KOPT-K1 (cell line): ENCODE measurements around the gene RAC3.

Source experiments
- H3K27ac ChIP-seq: fragments of 200-600 bp; sonication (generic); 2 replicates; pipeline ENCODE4 v1.5.1; 2016; ENCODE audit warnings: antibody characterized with exemption, mild to moderate bottlenecking, low read depth, low read length; ENCODE audit not compliant: poor library complexity, severe bottlenecking
- H3K36me3 ChIP-seq: fragments of 200-600 bp; sonication (generic); 2 replicates; pipeline ENCODE4 v1.5.1; 2017; ENCODE audit warnings: antibody characterized with exemption, mild to moderate bottlenecking, low read length, moderate library complexity; ENCODE audit not compliant: insufficient read depth
- H3K9me3 ChIP-seq: fragments of 200-600 bp; sonication (generic); 2 replicates; pipeline ENCODE4 v1.5.1; 2017; ENCODE audit warnings: antibody characterized with exemption, low read length, mild to moderate bottlenecking; ENCODE audit not compliant: insufficient read depth, poor library complexity, severe bottlenecking

RAC3 gene

GRCh38 chr17:81995463-81996231 is 35.8 kb upstream of the RAC3 start:
- Histone ChIP-seq H3K27ac (no peak overlapping the region), H3K36me3 (no peaks in the 10 kb centered on the region), H3K9me3 (no peaks in the 10 kb centered on the region)

DNA sequence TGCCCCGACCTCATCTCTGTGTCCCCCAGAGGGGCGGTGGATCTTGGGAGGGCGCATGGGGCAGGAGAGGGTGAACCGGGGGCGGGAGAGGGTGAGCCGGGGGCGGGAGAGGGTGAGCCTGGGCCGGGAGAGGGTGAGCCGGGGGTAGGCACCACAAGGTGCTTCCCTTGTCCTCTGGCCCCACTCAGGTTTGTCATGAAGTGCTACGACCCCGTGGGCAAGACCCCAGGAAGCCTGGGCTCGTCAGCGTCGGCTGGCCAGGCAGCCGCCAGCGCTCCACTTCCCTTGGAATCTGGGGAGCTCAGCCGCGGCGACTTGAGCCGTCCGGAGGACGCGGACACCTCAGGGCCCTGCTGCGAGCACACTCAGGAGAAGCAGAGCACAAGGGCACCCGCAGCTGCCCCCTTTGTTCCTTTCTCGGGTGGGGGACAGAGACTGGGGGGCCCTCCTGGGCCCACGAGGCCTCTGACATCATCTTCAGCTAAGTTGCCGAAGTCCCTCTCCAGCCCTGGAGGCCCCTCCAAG is 35.2 kb upstream of the RAC3 start:
- Histone ChIP-seq H3K27ac (no peak overlapping the region), H3K36me3 (no peaks in the 10 kb centered on the region), H3K9me3 (no peaks in the 10 kb centered on the region)

- Histone ChIP-seq H3K36me3 (no peaks in the 10 kb centered on the region), H3K9me3 (no peaks in the 10 kb centered on the region), H3K27ac (no peak overlapping the region)
Measured at GRCh38 chr17:81996757-81997441, 34.6 kb upstream of the RAC3 start.

DNA sequence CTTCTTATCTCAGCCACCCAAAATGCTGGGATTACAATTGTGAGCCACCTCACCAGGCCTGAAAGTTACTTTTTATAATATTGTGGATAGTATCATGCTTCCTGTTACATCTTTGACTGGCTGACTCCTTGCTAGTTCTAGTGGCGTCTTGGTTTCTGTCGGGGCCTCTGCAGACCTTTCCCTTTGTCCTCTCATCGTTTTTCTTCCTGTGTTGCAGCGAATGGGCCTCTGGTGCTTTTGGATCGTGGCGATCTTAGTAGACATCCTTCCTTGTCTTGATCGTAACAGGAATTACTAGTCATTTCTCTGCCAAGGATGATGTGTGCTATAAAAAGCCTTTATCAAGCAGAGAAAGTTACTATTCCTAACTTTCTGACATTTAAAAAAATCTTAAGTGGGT is 33.3 kb upstream of the RAC3 start:
- no peaks in the 10 kb centered on the region for H3K36me3 ChIP-seq
- no peak overlapping the region for H3K27ac ChIP-seq
- no peaks in the 10 kb centered on the region for H3K9me3 ChIP-seq

DNA sequence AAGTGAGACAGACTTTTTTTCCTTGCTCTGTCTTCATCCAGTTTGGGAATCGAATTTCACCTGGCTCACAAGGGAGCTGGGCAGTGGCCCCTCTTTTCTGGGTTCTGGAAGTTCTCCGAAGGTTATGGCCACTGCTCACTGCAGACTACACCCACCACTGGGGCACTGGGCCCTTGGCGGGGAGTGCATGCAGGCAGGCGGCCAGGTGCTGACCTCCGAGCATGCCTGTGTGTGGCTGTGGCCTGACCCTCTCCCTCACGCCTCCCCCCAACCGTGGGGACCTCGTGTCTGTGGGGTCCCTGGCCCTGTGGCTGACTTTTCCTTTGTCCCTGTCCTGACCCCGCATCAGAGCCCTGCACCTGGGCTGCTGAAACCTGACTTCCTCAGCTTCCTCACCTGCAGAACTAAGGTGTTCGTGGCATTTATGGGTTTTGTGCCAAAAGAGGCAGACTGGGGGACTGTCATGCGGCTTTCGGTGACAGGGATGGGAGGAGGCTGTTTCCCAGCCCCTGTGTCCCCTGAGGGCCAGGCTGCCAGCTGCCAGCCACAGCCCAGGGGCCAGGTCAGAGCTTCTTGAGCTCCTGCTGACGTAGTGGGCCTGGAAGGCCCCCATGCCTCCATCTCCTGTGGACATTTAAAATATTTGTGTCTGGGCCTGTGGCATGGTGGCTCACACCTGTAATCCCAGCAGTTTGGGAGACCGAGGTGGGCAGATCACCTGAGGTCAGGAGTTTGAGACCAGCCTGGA is 32.6 kb upstream of the RAC3 start:
- Histone ChIP-seq H3K9me3 (no peaks in the 10 kb centered on the region), H3K27ac (no peak overlapping the region), H3K36me3 (no peaks in the 10 kb centered on the region)

DNA sequence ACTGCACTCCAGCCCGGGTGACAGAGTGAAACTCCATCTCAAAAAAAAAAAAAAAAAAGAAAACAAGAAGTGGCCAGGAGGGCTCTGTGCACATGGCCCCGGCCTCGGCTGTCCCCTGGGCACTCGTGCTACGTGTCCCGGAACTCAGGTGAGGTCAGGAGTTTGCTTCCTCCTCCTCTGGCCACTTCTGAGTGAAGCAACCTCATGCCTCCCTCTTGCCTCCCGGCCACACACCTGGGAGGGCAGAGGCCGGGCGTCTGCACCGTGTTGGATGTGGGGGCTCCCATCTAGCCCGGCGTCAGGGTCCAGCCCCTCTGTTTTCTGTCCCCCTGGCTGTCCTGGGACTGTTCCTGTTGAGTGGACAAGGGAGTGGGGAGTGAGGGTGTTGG is 31.9 kb upstream of the RAC3 start:
- Histone ChIP-seq H3K9me3 (no peaks in the 10 kb centered on the region), H3K36me3 (no peaks in the 10 kb centered on the region), H3K27ac (no peak overlapping the region)

- H3K9me3 ChIP-seq: no peaks in the 10 kb centered on the region
- no peaks in the 10 kb centered on the region for H3K36me3 ChIP-seq
- H3K27ac ChIP-seq: no peak overlapping the region
Measured at GRCh38 chr17:81999976-82000802, 31.3 kb upstream of the RAC3 start.

DNA sequence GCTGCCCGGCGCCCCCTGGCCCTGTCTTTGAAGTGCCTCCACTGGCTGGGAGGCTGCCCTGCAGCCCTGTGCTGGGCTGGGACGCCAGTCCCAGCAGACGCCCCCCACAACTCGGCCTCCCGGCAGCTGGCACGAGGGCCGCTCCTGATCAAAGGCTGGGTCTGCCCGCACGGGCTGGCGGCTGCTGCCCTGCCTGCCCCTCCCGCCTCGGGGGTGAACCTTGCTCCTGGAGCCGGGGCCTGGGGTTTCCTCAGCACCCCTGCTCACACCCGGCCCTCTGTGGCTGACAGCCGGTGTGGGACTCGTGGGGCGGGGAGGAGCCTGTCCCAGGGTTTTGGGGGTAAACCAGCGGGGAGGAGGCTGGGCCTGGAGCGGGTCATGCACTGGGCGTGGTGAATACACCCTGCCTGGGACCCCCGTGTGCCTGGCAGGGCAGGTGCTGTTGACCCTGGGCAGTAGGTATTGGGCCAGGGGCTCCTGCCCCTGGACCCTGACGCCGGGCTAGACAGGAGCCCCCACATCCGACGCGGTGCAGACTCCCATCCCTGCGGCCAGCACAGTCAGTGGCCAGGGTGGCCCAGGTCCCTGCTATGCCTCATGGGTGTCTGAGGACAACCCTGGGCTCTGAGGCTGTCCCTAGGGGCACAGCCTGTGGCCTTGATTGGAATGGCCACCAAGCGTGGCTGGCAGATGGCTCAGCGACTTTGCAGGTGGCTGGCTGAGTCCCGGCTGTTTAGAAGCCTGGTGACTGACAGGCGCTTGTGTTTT is 30.5 kb upstream of the RAC3 start:
- no peak overlapping the region for H3K27ac ChIP-seq
- H3K9me3 ChIP-seq: no peaks in the 10 kb centered on the region
- H3K36me3 ChIP-seq: no peaks in the 10 kb centered on the region

DNA sequence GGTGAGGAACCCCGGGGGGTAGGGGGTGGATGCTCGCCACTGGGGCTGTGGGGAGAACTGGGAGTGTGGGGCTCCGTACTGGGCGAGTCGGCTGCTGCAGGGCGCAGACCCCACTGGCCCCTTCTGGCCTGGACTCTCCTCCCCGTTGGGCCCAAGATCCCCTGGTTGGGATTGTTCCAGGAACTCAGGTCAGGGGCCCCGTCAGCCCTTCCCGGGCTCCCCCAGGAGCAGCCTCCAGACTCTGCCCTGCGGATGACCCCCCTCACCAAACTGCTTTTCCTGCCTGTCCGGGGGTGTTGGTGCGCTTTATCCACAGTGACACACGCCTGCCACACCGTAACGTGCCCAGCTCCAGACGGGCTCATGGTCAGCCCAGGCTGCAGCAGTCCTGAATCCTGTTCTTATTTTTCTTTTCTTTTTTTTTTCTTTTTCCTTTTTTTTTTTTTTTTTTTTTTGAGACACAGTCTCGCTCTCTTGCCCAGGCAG is 29.9 kb upstream of the RAC3 start:
- no peak overlapping the region for H3K27ac ChIP-seq
- H3K36me3 ChIP-seq: no peaks in the 10 kb centered on the region
- H3K9me3 ChIP-seq: no peaks in the 10 kb centered on the region

DNA sequence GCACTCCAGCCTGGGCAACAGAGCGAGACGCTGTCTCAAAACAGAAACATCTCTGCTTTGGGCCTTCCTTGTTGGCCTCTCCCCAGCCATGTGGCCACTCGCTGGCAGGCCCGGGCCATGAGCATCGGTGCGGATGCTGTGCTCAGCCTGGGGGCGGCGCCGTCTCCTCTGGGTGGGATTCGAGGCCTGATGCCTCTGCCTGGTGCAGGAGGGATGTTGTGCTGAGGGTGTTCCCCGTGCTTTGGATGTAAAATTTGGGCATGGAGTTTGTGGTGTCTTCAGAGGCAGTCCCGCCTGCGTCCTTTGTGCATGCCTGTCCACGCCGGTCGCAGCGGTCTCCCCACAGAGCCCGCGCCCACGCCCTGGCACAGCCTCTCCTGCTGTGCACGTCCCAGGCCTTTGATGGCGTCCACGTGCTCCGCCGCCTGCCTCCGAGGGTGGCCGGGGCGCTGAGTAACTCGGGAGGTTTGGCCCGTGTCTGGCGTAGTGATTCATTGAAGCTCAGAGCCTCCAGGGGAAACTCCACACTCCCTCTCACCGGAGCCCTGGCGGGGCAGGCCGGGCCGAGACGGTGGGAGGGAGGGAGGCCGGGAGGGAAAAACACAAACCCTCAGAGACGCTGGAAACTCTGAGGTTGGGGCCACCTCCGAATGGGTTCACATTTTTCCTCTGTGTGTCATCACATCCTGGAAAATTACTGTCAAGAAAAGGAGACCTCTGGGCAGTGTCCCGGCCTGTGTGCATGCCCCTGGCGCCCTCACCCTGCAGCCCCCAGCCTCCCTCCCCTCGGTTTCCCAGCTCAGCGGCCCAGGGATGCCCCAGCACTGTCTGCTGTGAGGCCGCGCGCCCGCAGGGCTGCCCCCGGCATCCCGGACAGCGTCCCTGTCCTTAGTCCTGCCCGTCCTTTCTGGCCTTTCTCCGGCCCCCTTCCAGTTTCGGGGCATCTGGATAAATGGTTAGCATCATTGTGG is 27.8 kb upstream of the RAC3 start:
- H3K9me3 ChIP-seq: no peaks in the 10 kb centered on the region
- H3K36me3 ChIP-seq: no peaks in the 10 kb centered on the region
- no peak overlapping the region for H3K27ac ChIP-seq

- Histone ChIP-seq H3K36me3 (no peaks in the 10 kb centered on the region), H3K27ac (no peak overlapping the region), H3K9me3 (no peaks in the 10 kb centered on the region)
Measured at GRCh38 chr17:82004517-82005455, 26.7 kb upstream of the RAC3 start.

- no peaks in the 10 kb centered on the region for H3K9me3 ChIP-seq
- H3K27ac ChIP-seq: no peak overlapping the region
- H3K36me3 ChIP-seq: no peaks in the 10 kb centered on the region
Measured at GRCh38 chr17:82005701-82006348, 25.7 kb upstream of the RAC3 start.
